Astrocyte (in vitro differentiated cells and primary cell): Measurements from ENCODE around the gene COMMD9. TPM values are rescaled to one million over a fixed set of nuclear protein-coding genes. Genes with fewer than 3 reads are reported as not detected.

ENCODE experiments used
- DNase-seq: peaks from one replicate; pipeline ENCODE4 v3.0.0-alpha.2; 2010; ENCODE audit warnings: low read depth
- FAIRE-seq: peaks from 2 replicates; lab custom pipeline; 2011; peaks lifted over from hg19 to GRCh38; lab: Jason Lieb, UNC
- H2AFZ ChIP-seq: 2 replicates; pipeline ENCODE4 v1.6.0; 2012; ENCODE audit warnings: low read depth, low read length, inconsistent platforms
- H3K27ac ChIP-seq: 2 replicates; pipeline ENCODE4 v1.5.1; 2011; ENCODE audit warnings: low read depth, low read length, inconsistent platforms
- H3K27me3 ChIP-seq: 2 replicates; pipeline ENCODE4 v1.6.0; 2011; ENCODE audit warnings: low read length, inconsistent platforms; ENCODE audit not compliant: insufficient read depth
- H3K36me3 ChIP-seq: 2 replicates; pipeline ENCODE4 v1.5.1; 2011; ENCODE audit warnings: low read length, inconsistent platforms; ENCODE audit not compliant: insufficient read depth
- H3K4me1 ChIP-seq: 2 replicates; pipeline ENCODE4 v1.5.1; 2011; ENCODE audit warnings: low read length, inconsistent platforms; ENCODE audit not compliant: insufficient read depth
- H3K4me2 ChIP-seq: 2 replicates; pipeline ENCODE4 v1.6.0; 2012; ENCODE audit warnings: low read length, inconsistent platforms
- H3K4me3 ChIP-seq: 2 replicates; pipeline ENCODE4 v1.5.1; 2011; ENCODE audit warnings: low read depth, mild to moderate bottlenecking, low read length, inconsistent platforms; ENCODE audit not compliant: insufficient read depth
- H3K79me2 ChIP-seq: 2 replicates; pipeline ENCODE4 v1.6.0; 2012; ENCODE audit warnings: mild to moderate bottlenecking, low read length, inconsistent platforms; ENCODE audit not compliant: insufficient read depth
- H3K9ac ChIP-seq: 2 replicates; pipeline ENCODE4 v1.6.0; 2012; ENCODE audit warnings: mild to moderate bottlenecking, low read length, inconsistent platforms
- H3K9me3 ChIP-seq: 2 replicates; pipeline ENCODE4 v1.5.1; 2012; ENCODE audit warnings: low read depth, mild to moderate bottlenecking, low read length, inconsistent platforms; ENCODE audit not compliant: insufficient read depth
- H4K20me1 ChIP-seq: 2 replicates; pipeline ENCODE4 v1.6.0; 2012; ENCODE audit warnings: low read length, inconsistent platforms; ENCODE audit not compliant: insufficient read depth
- H3K27ac Mint-ChIP-seq: one replicate; pipeline ENCODE4 v1.8.0; 2021; ENCODE audit warnings: mild to moderate bottlenecking, mixed read lengths; ENCODE audit not compliant: unreplicated experiment
- H3K27me3 Mint-ChIP-seq: one replicate; pipeline ENCODE4 v1.8.0; 2021; ENCODE audit warnings: low read depth, mixed read lengths; ENCODE audit not compliant: unreplicated experiment
- H3K36me3 Mint-ChIP-seq: one replicate; pipeline ENCODE4 v1.8.0; 2021; ENCODE audit warnings: low read depth, mixed read lengths; ENCODE audit not compliant: unreplicated experiment
- H3K4me1 Mint-ChIP-seq: one replicate; pipeline ENCODE4 v1.8.0; 2021; ENCODE audit warnings: low read depth, mixed read lengths; ENCODE audit not compliant: unreplicated experiment
- H3K4me3 Mint-ChIP-seq: one replicate; pipeline ENCODE4 v1.8.0; 2021; ENCODE audit warnings: mild to moderate bottlenecking, moderate library complexity, mixed read lengths; ENCODE audit not compliant: unreplicated experiment
- H3K9me3 Mint-ChIP-seq: one replicate; pipeline ENCODE4 v1.8.0; 2021; ENCODE audit warnings: mild to moderate bottlenecking, mixed read lengths; ENCODE audit not compliant: unreplicated experiment
- EZH2 ChIP-seq: IDR thresholded peaks from 2 replicates; pipeline ENCODE4 v1.6.1; 2012; ENCODE audit warnings: mild to moderate bottlenecking, low read length, inconsistent platforms; ENCODE audit not compliant: insufficient read depth
- total RNA-seq: library from RNA; stranded (reverse); gene quantifications from 2 replicates; pipeline ENCODE4 v1.2.1, GENCODE V29; 2021
- TF ChIP-seq, protein P1 (sequence below): IDR thresholded peaks from 2 replicates; pipeline ENCODE4 v1.5.1; 2011; ENCODE audit warnings: low read depth, mild to moderate bottlenecking, inconsistent platforms, low read length, moderate library complexity; ENCODE audit not compliant: insufficient read depth

Gene COMMD9
- total RNA-seq, 1 donor from 2014 or later: 78.4 TPM

DNA sequence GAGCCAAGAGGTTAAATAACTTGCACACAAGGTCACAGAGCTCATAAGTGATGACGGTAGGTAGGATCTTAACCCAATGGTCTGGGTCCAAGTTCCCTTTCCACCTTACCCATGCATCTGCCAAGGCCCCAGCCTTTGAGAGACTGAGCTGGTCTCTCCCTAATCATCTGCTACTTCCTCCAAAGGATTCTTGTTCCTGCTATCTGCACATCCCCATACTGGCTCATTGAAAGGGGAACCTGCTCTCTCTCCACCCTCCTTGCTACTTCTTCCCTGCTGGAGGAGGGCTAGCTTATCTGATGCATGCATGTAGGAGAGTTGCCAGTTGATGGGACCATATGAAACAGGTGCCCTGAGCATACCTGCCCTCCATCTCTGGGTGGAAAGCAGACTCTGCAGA, 47.7 kb downstream of the COMMD9 start:
- Histone ChIP-seq H3K79me2 (no peaks in the 10 kb centered on the region), H3K36me3 (no peaks in the 10 kb centered on the region), H4K20me1 (no peaks in the 10 kb centered on the region), H3K9me3 (no peaks in the 10 kb centered on the region), H3K27me3 (peaks cover 1% of the 10 kb centered on the region), H2AFZ (no peak overlapping the region), H3K27ac (no peak overlapping the region), H3K4me2 (no peak overlapping the region), H3K9ac (no peak overlapping the region), H3K4me3 (no peak overlapping the region), H3K4me1 (no peaks in the 10 kb centered on the region)
- Mint-ChIP-seq H3K36me3 (peaks cover 2% of the 10 kb centered on the region), H3K27me3 (peaks cover 6% of the 10 kb centered on the region), H3K4me3 (no peak overlapping the region), H3K9me3 (peaks cover 1% of the 10 kb centered on the region), H3K27ac (peak overlapping the region; percentile 59), H3K4me1 (no peaks in the 10 kb centered on the region)
- FAIRE-seq: no peak
- TF ChIP-seq EZH2: no peak
- TF ChIP-seq, protein P1, sequence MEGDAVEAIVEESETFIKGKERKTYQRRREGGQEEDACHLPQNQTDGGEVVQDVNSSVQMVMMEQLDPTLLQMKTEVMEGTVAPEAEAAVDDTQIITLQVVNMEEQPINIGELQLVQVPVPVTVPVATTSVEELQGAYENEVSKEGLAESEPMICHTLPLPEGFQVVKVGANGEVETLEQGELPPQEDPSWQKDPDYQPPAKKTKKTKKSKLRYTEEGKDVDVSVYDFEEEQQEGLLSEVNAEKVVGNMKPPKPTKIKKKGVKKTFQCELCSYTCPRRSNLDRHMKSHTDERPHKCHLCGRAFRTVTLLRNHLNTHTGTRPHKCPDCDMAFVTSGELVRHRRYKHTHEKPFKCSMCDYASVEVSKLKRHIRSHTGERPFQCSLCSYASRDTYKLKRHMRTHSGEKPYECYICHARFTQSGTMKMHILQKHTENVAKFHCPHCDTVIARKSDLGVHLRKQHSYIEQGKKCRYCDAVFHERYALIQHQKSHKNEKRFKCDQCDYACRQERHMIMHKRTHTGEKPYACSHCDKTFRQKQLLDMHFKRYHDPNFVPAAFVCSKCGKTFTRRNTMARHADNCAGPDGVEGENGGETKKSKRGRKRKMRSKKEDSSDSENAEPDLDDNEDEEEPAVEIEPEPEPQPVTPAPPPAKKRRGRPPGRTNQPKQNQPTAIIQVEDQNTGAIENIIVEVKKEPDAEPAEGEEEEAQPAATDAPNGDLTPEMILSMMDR: no peak
- DNase-seq: no peak

DNA sequence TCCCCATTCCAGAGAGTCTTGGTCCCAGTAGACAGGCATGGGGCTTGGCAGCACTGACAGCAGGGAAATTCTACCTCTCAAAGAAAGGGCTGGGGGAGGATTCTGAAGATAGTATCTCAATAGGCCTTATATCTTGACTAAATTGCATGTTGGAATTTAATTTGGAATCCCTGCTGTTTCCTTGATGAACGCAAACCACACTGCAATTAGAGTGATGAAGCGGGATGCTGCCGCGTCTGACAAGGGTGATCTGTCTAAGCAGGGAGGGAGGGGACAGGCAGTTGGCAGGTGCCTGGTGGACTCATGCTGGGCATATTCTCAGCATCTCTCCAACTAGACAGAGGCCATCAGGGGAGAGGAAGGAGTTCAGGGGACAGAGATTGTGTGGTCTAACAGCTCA, 48.4 kb downstream of the COMMD9 start:
- TF ChIP-seq, protein P1: no peak
- TF ChIP-seq EZH2: no peak

DNA sequence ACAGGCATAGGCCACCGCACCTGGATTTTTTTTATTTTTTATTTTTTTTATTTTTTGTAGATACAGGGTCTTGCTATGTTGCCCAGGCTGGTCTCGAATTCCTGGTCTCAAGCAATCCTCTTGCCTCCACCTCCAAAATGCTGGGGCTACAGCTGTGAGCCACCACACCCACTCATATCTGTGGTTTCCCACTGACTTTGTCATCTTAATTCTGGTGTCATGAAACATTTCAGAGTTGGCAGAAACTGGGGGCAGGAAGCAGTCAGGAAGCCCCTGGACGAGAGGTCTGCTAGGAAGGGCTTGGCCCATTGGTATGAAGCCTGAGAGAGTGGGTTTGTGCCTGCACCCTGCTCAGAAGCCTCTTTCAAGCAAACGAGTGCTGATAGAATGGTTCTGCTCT, 49.1 kb downstream of the COMMD9 start:
- H3K4me1 Mint-ChIP-seq: peaks cover 6% of the 10 kb centered on the region
- H3K4me3 Mint-ChIP-seq: no peak overlapping the region
- TF ChIP-seq, protein P1: no peak
- no peak for TF ChIP-seq EZH2
- Histone ChIP-seq H2AFZ (no peak overlapping the region), H3K4me1 (peaks cover 4% of the 10 kb centered on the region), H3K4me2 (no peak overlapping the region), H3K27ac (no peak overlapping the region), H3K36me3 (no peaks in the 10 kb centered on the region), H3K79me2 (no peaks in the 10 kb centered on the region), H3K9ac (no peak overlapping the region), H3K9me3 (no peaks in the 10 kb centered on the region), H3K4me3 (no peak overlapping the region), H4K20me1 (no peaks in the 10 kb centered on the region), H3K27me3 (no peaks in the 10 kb centered on the region)
- H3K9me3 Mint-ChIP-seq: peaks cover 1% of the 10 kb centered on the region
- H3K27me3 Mint-ChIP-seq: peaks cover 6% of the 10 kb centered on the region
- DNase-seq (peak; percentile 41), FAIRE-seq (no peak)
- H3K27ac Mint-ChIP-seq: no peak overlapping the region
- H3K36me3 Mint-ChIP-seq: peaks cover 2% of the 10 kb centered on the region

More for the DNA sequence above, 48.4 kb downstream of the COMMD9 start:
- Histone ChIP-seq H3K27me3 (no peaks in the 10 kb centered on the region), H2AFZ (no peak overlapping the region), H4K20me1 (no peaks in the 10 kb centered on the region), H3K9me3 (no peaks in the 10 kb centered on the region), H3K4me3 (no peak overlapping the region), H3K4me2 (no peak overlapping the region), H3K36me3 (no peaks in the 10 kb centered on the region), H3K4me1 (peaks cover under 1% of the 10 kb centered on the region), H3K27ac (no peak overlapping the region), H3K9ac (no peak overlapping the region), H3K79me2 (no peaks in the 10 kb centered on the region)
- H3K4me1 Mint-ChIP-seq: peaks cover 2% of the 10 kb centered on the region
- H3K9me3 Mint-ChIP-seq: peaks cover 1% of the 10 kb centered on the region
- H3K27ac Mint-ChIP-seq: no peak overlapping the region
- H3K36me3 Mint-ChIP-seq: peaks cover 2% of the 10 kb centered on the region
- DNase-seq: no peak
- H3K4me3 Mint-ChIP-seq: no peak overlapping the region
- H3K27me3 Mint-ChIP-seq: peaks cover 6% of the 10 kb centered on the region
- FAIRE-seq: no peak
